ENCODE measurements around the gene LAMA3.
A peak's percentile ranks its signal among the peaks of the same experiment; 100 is the strongest.

Gene LAMA3

GRCh38 chr18:23650968-23651927 lies 38.0 kb upstream of the LAMA3 start:
- Histone ChIP-seq H3K9ac (ENCODE audit: low read length in 2 of 2) (no peak overlapping the region), H3K4me1 (ENCODE audit: control insufficient read depth, insufficient read depth, low read length) (no peaks in the 10 kb centered on the region), H3K27me3 (ENCODE audit: control insufficient read depth in 1 of 2, insufficient read depth in 2 of 2, low read length in 2 of 2) (peaks cover 0 to 3% of the 10 kb centered on the region in 2 donors), H3K9me3 (ENCODE audit: control insufficient read depth in 2 of 2, low read length in 2 of 2) (no peaks in the 10 kb centered on the region), H3K4me3 (ENCODE audit: low read length in 2 of 2) (no peak overlapping the region), H3K36me3 (ENCODE audit: control insufficient read depth in 2 of 2, insufficient read depth in 2 of 2, low read length in 2 of 2) (no peaks in the 10 kb centered on the region), H3K27ac (ENCODE audit: low read length) (no peak overlapping the region)

- H3K9me3 ChIP-seq (ENCODE audit: control insufficient read depth in 2 of 2, low read length in 2 of 2), result no peaks in the 10 kb centered on the region
- no peaks in the 10 kb centered on the region for H3K4me1 ChIP-seq (ENCODE audit: control insufficient read depth, insufficient read depth, low read length)
- H3K27ac ChIP-seq (ENCODE audit: low read length), result no peak overlapping the region
- H3K27me3 ChIP-seq (ENCODE audit: control insufficient read depth in 1 of 2, insufficient read depth in 2 of 2, low read length in 2 of 2), result peaks cover 0 to 3% of the 10 kb centered on the region in 2 donors
- no peak overlapping the region for H3K9ac ChIP-seq (ENCODE audit: low read length in 2 of 2)
- no peaks in the 10 kb centered on the region for H3K36me3 ChIP-seq (ENCODE audit: control insufficient read depth in 2 of 2, insufficient read depth in 2 of 2, low read length in 2 of 2)
- H3K4me3 ChIP-seq (ENCODE audit: low read length in 2 of 2), result no peak overlapping the region
These were observed 37.0 kb upstream of the LAMA3 start for GRCh38 chr18:23652232-23652631.

- H3K4me1 ChIP-seq (ENCODE audit: control insufficient read depth, insufficient read depth, low read length), result peaks cover 10% of the 10 kb centered on the region
- peaks cover 8 to 26% of the 10 kb centered on the region in 2 donors for H3K27me3 ChIP-seq (ENCODE audit: control insufficient read depth in 1 of 2, insufficient read depth in 2 of 2, low read length in 2 of 2)
These were observed 31.0 kb upstream of the LAMA3 start for GRCh38 chr18:23658285-23658684.

GRCh38 chr18:23661735-23662308 lies 27.4 kb upstream of the LAMA3 start:
- peaks cover 11% of the 10 kb centered on the region for H3K4me1 ChIP-seq (ENCODE audit: control insufficient read depth, insufficient read depth, low read length)
- H3K4me3 ChIP-seq (ENCODE audit: low read length in 2 of 2), result peak overlapping the region; percentile 43 to 75
- H3K9ac ChIP-seq (ENCODE audit: low read length in 2 of 2), result no peak overlapping the region
- H3K27ac ChIP-seq (ENCODE audit: low read length), result no peak overlapping the region
- H3K9me3 ChIP-seq (ENCODE audit: control insufficient read depth in 2 of 2, low read length in 2 of 2), result no peaks in the 10 kb centered on the region
- peaks cover 11 to 30% of the 10 kb centered on the region in 2 donors for H3K27me3 ChIP-seq (ENCODE audit: control insufficient read depth in 1 of 2, insufficient read depth in 2 of 2, low read length in 2 of 2)
- H3K36me3 ChIP-seq (ENCODE audit: control insufficient read depth in 2 of 2, insufficient read depth in 2 of 2, low read length in 2 of 2), result no peaks in the 10 kb centered on the region

More at GRCh38 chr18:23658285-23658684, 31.0 kb upstream of the LAMA3 start:
- H3K9ac ChIP-seq (ENCODE audit: low read length in 2 of 2), result no peak overlapping the region
- no peak overlapping the region for H3K27ac ChIP-seq (ENCODE audit: low read length)
- H3K4me3 ChIP-seq (ENCODE audit: low read length in 2 of 2), result no peak overlapping the region
- H3K9me3 ChIP-seq (ENCODE audit: control insufficient read depth in 2 of 2, low read length in 2 of 2), result no peaks in the 10 kb centered on the region
- H3K36me3 ChIP-seq (ENCODE audit: control insufficient read depth in 2 of 2, insufficient read depth in 2 of 2, low read length in 2 of 2), result no peaks in the 10 kb centered on the region

- Histone ChIP-seq H3K36me3 (ENCODE audit: control insufficient read depth in 2 of 2, insufficient read depth in 2 of 2, low read length in 2 of 2) (no peaks in the 10 kb centered on the region), H3K4me1 (ENCODE audit: control insufficient read depth, insufficient read depth, low read length) (peaks cover 11% of the 10 kb centered on the region), H3K27ac (ENCODE audit: low read length) (no peak within 1 kb of the TSS), H3K4me3 (ENCODE audit: low read length in 2 of 2) (peak within 1 kb of the TSS; percentile 73 to 75), H3K9me3 (ENCODE audit: control insufficient read depth in 2 of 2, low read length in 2 of 2) (no peaks in the 10 kb centered on the region), H3K9ac (ENCODE audit: low read length in 2 of 2) (no peak within 1 kb of the TSS), H3K27me3 (ENCODE audit: control insufficient read depth in 1 of 2, insufficient read depth in 2 of 2, low read length in 2 of 2) (peaks cover 11 to 30% of the 10 kb centered on the region in 2 donors)
These were observed 26.7 kb upstream of the LAMA3 start, which contains the start of gene ANKRD29 for GRCh38 chr18:23662309-23663263. ANKRD29 (minus strand) TSS chr18:23662911; CDS start chr18:23662730, 181 bp downstream.

- H3K4me3 ChIP-seq (ENCODE audit: low read length in 2 of 2), result no peak overlapping the region
- H3K27ac ChIP-seq (ENCODE audit: low read length), result no peak overlapping the region
- H3K4me1 ChIP-seq (ENCODE audit: control insufficient read depth, insufficient read depth, low read length), result peaks cover 11% of the 10 kb centered on the region
- no peak overlapping the region for H3K9ac ChIP-seq (ENCODE audit: low read length in 2 of 2)
- H3K27me3 ChIP-seq (ENCODE audit: control insufficient read depth in 1 of 2, insufficient read depth in 2 of 2, low read length in 2 of 2), result peaks cover 11 to 27% of the 10 kb centered on the region in 2 donors
- H3K9me3 ChIP-seq (ENCODE audit: control insufficient read depth in 2 of 2, low read length in 2 of 2), result no peaks in the 10 kb centered on the region
- H3K36me3 ChIP-seq (ENCODE audit: control insufficient read depth in 2 of 2, insufficient read depth in 2 of 2, low read length in 2 of 2), result no peaks in the 10 kb centered on the region
These were observed 24.6 kb upstream of the LAMA3 start for GRCh38 chr18:23664674-23665073.

- H3K9ac ChIP-seq (ENCODE audit: low read length in 2 of 2), result no peak overlapping the region
These were observed 22.1 kb upstream of the LAMA3 start for GRCh38 chr18:23667114-23667513.

GRCh38 chr18:23668731-23669130 lies 20.5 kb upstream of the LAMA3 start:
- Histone ChIP-seq H3K27ac (ENCODE audit: low read length) (no peak overlapping the region), H3K27me3 (ENCODE audit: control insufficient read depth in 1 of 2, insufficient read depth in 2 of 2, low read length in 2 of 2) (peaks cover 0 to 5% of the 10 kb centered on the region in 2 donors), H3K4me1 (ENCODE audit: control insufficient read depth, insufficient read depth, low read length) (no peaks in the 10 kb centered on the region), H3K36me3 (ENCODE audit: control insufficient read depth in 2 of 2, insufficient read depth in 2 of 2, low read length in 2 of 2) (no peaks in the 10 kb centered on the region), H3K4me3 (ENCODE audit: low read length in 2 of 2) (no peak overlapping the region), H3K9me3 (ENCODE audit: control insufficient read depth in 2 of 2, low read length in 2 of 2) (no peaks in the 10 kb centered on the region), H3K9ac (ENCODE audit: low read length in 2 of 2) (no peak overlapping the region)

More at GRCh38 chr18:23667114-23667513, 22.1 kb upstream of the LAMA3 start:
- peaks cover 9 to 11% of the 10 kb centered on the region in 2 donors for H3K27me3 ChIP-seq (ENCODE audit: control insufficient read depth in 1 of 2, insufficient read depth in 2 of 2, low read length in 2 of 2)
- no peaks in the 10 kb centered on the region for H3K9me3 ChIP-seq (ENCODE audit: control insufficient read depth in 2 of 2, low read length in 2 of 2)
- no peak overlapping the region for H3K27ac ChIP-seq (ENCODE audit: low read length)
- peaks cover 9% of the 10 kb centered on the region for H3K4me1 ChIP-seq (ENCODE audit: control insufficient read depth, insufficient read depth, low read length)
- no peaks in the 10 kb centered on the region for H3K36me3 ChIP-seq (ENCODE audit: control insufficient read depth in 2 of 2, insufficient read depth in 2 of 2, low read length in 2 of 2)
- no peak overlapping the region for H3K4me3 ChIP-seq (ENCODE audit: low read length in 2 of 2)

- Histone ChIP-seq H3K4me3 (ENCODE audit: low read length in 2 of 2) (no peak overlapping the region), H3K36me3 (ENCODE audit: control insufficient read depth in 2 of 2, insufficient read depth in 2 of 2, low read length in 2 of 2) (no peaks in the 10 kb centered on the region), H3K9ac (ENCODE audit: low read length in 2 of 2) (no peak overlapping the region), H3K9me3 (ENCODE audit: control insufficient read depth in 2 of 2, low read length in 2 of 2) (no peaks in the 10 kb centered on the region), H3K4me1 (ENCODE audit: control insufficient read depth, insufficient read depth, low read length) (no peaks in the 10 kb centered on the region), H3K27me3 (ENCODE audit: control insufficient read depth in 1 of 2, insufficient read depth in 2 of 2, low read length in 2 of 2) (peaks cover 0 to 5% of the 10 kb centered on the region in 2 donors), H3K27ac (ENCODE audit: low read length) (no peak overlapping the region)
These were observed 20.0 kb upstream of the LAMA3 start for GRCh38 chr18:23669202-23669766.
